Bone marrow (tissue), 2 donors: Measurements from ENCODE around the gene SPECC1L.
A peak's percentile ranks its signal among the peaks of the same experiment; 100 is the strongest.
"Not testable (repeated sequence)": the region's sequence is repeated elsewhere in the genome, so short reads cannot be mapped to it uniquely, and the experiment has no call there.

Source experiments
- DNase-seq, 2 donors: peaks; one replicate each; lab custom pipeline; 2025; lab: John Stamatoyannopoulos, UW

SPECC1L gene

GRCh38 chr22:24247564-24248344 is 22.9 kb upstream of the SPECC1L start:
- peak; percentile 24 to 32 for DNase-seq

GRCh38 chr22:24248611-24249010 is 22.0 kb upstream of the SPECC1L start:
- not testable (repeated sequence) for DNase-seq

- DNase-seq: not testable (repeated sequence)
Observed at GRCh38 chr22:24249413-24249812, 21.2 kb upstream of the SPECC1L start.

- DNase-seq: not testable (repeated sequence)
Observed at GRCh38 chr22:24251286-24251685, 19.3 kb upstream of the SPECC1L start.

- not testable (repeated sequence) for DNase-seq
Observed at GRCh38 chr22:24253126-24253525, 17.5 kb upstream of the SPECC1L start.

GRCh38 chr22:24256136-24256535 is 14.5 kb upstream of the SPECC1L start:
- not testable (repeated sequence) for DNase-seq

GRCh38 chr22:24256736-24257135 is 13.9 kb upstream of the SPECC1L start:
- not testable (repeated sequence) for DNase-seq

- peak; percentile 19 to 65 for DNase-seq
Observed at GRCh38 chr22:24259459-24259858, 11.2 kb upstream of the SPECC1L start.

GRCh38 chr22:24262185-24262749 is 8.4 kb upstream of the SPECC1L start:
- DNase-seq: not testable (repeated sequence)

GRCh38 chr22:24263479-24263878 is 7.2 kb upstream of the SPECC1L start:
- DNase-seq: not testable (repeated sequence)

GRCh38 chr22:24264329-24264896 is 6.2 kb upstream of the SPECC1L start:
- not testable (repeated sequence) for DNase-seq

- DNase-seq: no peak
Observed at GRCh38 chr22:24265734-24266133, 4.9 kb upstream of the SPECC1L start.

- DNase-seq: not testable (repeated sequence)
Observed at GRCh38 chr22:24266495-24266894, 4.1 kb upstream of the SPECC1L start.

- DNase-seq: no peak
Observed at GRCh38 chr22:24271386-24271854, 789 bp downstream of the SPECC1L start.

GRCh38 chr22:24273031-24273430 is 2.4 kb downstream of the SPECC1L start:
- not testable (repeated sequence) for DNase-seq

- DNase-seq: not testable (repeated sequence)
Observed at GRCh38 chr22:24273906-24274305, 3.3 kb downstream of the SPECC1L start.

- DNase-seq: not testable (repeated sequence)
Observed at GRCh38 chr22:24274696-24275405, 4.2 kb downstream of the SPECC1L start.

- DNase-seq: not testable (repeated sequence)
Observed at GRCh38 chr22:24280363-24280762, 9.7 kb downstream of the SPECC1L start.

GRCh38 chr22:24282401-24282800 is 11.8 kb downstream of the SPECC1L start:
- no peak for DNase-seq

GRCh38 chr22:24284747-24285203 is 14.1 kb downstream of the SPECC1L start:
- peak in 1 of 2 donors; percentile 32 for DNase-seq

- DNase-seq: no peak
Observed at GRCh38 chr22:24285245-24285644, 14.6 kb downstream of the SPECC1L start.

- DNase-seq: not testable (repeated sequence)
Observed at GRCh38 chr22:24287212-24287611, 16.6 kb downstream of the SPECC1L start.
